HEK293T (cell line): Measurements from ENCODE around the gene SLC8A1.

Experiments used
- BHLHE40 ChIP-seq: fragments of 450-650 bp; IDR thresholded peaks from 2 replicates; pipeline ENCODE4 v1.6.1; 2016; ENCODE audit warnings: mild to moderate bottlenecking, moderate library complexity, borderline replicate concordance
- FOXA1 ChIP-seq: fragments of 450-650 bp; IDR thresholded peaks from 2 replicates; pipeline ENCODE4 v1.6.1; 2016; ENCODE audit warnings: mild to moderate bottlenecking
- LEF1 ChIP-seq: fragments of 450-650 bp; IDR thresholded peaks from 2 replicates; pipeline ENCODE4 v1.6.1; 2017; ENCODE audit warnings: mild to moderate bottlenecking, borderline replicate concordance
- NFRKB ChIP-seq: fragments of 450-650 bp; IDR thresholded peaks from 2 replicates; pipeline ENCODE4 v1.6.1; 2016; ENCODE audit warnings: mild to moderate bottlenecking, moderate library complexity
- SP1 ChIP-seq: fragments of 450-650 bp; IDR thresholded peaks from 2 replicates; pipeline ENCODE4 v1.6.1; 2017
- SUZ12 ChIP-seq: fragments of 450-650 bp; IDR thresholded peaks from 2 replicates; pipeline ENCODE4 v1.6.1; 2016; ENCODE audit warnings: mild to moderate bottlenecking
- ZNF384 ChIP-seq: fragments of 450-650 bp; IDR thresholded peaks from 2 replicates; pipeline ENCODE4 v1.6.1; 2016

- no peak for TF ChIP-seq NFRKB
- no peak for TF ChIP-seq LEF1
- TF ChIP-seq SP1 = no peak
- TF ChIP-seq ZNF384 = no peak
- TF ChIP-seq SUZ12 = no peak
- no peak for TF ChIP-seq BHLHE40
- TF ChIP-seq FOXA1 = no peak
These were observed 149.1 kb downstream of the SLC8A1 start for GRCh38 chr2:40302751-40303325.
